Tibial nerve (tissue), 4 donors: ENCODE results near the gene TEC. TPM values are rescaled to one million over a fixed set of nuclear protein-coding genes. Genes with fewer than 3 reads are reported as not detected.
"Not testable (repeated sequence)": the region's sequence is repeated elsewhere in the genome, so short reads cannot be mapped to it uniquely, and the experiment has no call there.

ENCODE experiments used
- DNase-seq, 2 donors: peaks; one replicate each; pipeline ENCODE4 v3.0.0-alpha.2; 2019; ENCODE audit warnings: low spot score in 2 of 2
- H3K27ac ChIP-seq, 4 donors: fragments of 200-600 bp; sonication (generic) in 3 of 4; one replicate each; pipeline ENCODE4 v1.5.1; 2017 to 2019; ENCODE audit warnings: mild to moderate bottlenecking in 1 of 4
- H3K27me3 ChIP-seq, 2 donors: fragments of 200-600 bp; sonication (generic) in 1 of 2; one replicate each; pipeline versions ENCODE4 v1.5.1 to v1.6.0; 2017 to 2019
- H3K36me3 ChIP-seq, 3 donors: fragments of 200-600 bp; sonication (generic); one replicate each; pipeline ENCODE4 v1.5.1; 2018 to 2019
- H3K4me1 ChIP-seq, 4 donors: fragments of 200-600 bp; sonication (generic) in 3 of 4; one replicate each; pipeline ENCODE4 v1.5.1; 2017 to 2019
- H3K4me3 ChIP-seq, 4 donors: fragments of 200-600 bp; sonication (generic) in 3 of 4; one replicate each; pipeline ENCODE4 v1.5.1; 2017 to 2019; ENCODE audit warnings: mild to moderate bottlenecking in 1 of 4, moderate library complexity in 1 of 4
- H3K9me3 ChIP-seq, 4 donors: fragments of 200-600 bp; sonication (generic) in 3 of 4; one replicate each; pipeline ENCODE4 v1.5.1; 2017 to 2019
- CTCF ChIP-seq, 5 experiments: fragments of 200-600 bp in 3 of 5; fragments of 450-650 bp in 2 of 5; sonication (generic) in 3 of 5; IDR thresholded peaks; one replicate each; pipeline ENCODE4 v1.5.1; 2016 to 2019; ENCODE audit warnings: antibody characterized with exemption in 5 of 5, mild to moderate bottlenecking in 3 of 5, moderate library complexity in 2 of 5
- EP300 ChIP-seq, 2 donors: sonication (generic); formaldehyde crosslinking; IDR thresholded peaks; one replicate each; pipeline ENCODE4 v1.6.1; 2017; ENCODE audit warnings: antibody characterized with exemption in 2 of 2, mild to moderate bottlenecking in 1 of 2
- POLR2A ChIP-seq, 2 donors: fragments of 450-650 bp; IDR thresholded peaks; one replicate each; pipeline ENCODE4 v1.6.1; 2017; ENCODE audit warnings: antibody characterized with exemption in 2 of 2, mild to moderate bottlenecking in 2 of 2, moderate library complexity in 2 of 2
- WGBS, 2 donors: methylation state at CpG; one replicate each; pipeline ENCODE4 v1.1.5; 2018; 5-methylcytosine and 5-hydroxymethylcytosine counted together
- total RNA-seq, 4 donors: library from RNA; depleted of rRNA; stranded (reverse); fragments of >200 nt; gene quantifications; one replicate each; pipeline ENCODE4 v1.1.0, GENCODE V29; 2016

TEC gene
- 1 to 10 TPM; 3.1 to 8.0 (median 5.0) TPM for total RNA-seq

- Histone ChIP-seq H3K4me1 (peaks cover 0 to 13% (median 0%) of the 10 kb centered on the region in 4 donors), H3K27ac (peak within 1 kb of the TSS; percentile 59 to 87 (median 84)), H3K9me3 (no peaks in the 10 kb centered on the region), H3K36me3 (no peaks in the 10 kb centered on the region), H3K4me3 (peak within 1 kb of the TSS; percentile 59 to 97 (median 90)), H3K27me3 (no peaks in the 10 kb centered on the region)
- peak; percentile 17 to 19 for DNase-seq
- TF ChIP-seq POLR2A (IDR thresholded peaks at IDR 0.05) (peak in 1 of 2 donors; percentile 55), EP300 (IDR thresholded peaks at IDR 0.05) (peak in 1 of 2 donors; percentile 38), CTCF (IDR thresholded peaks at IDR 0.05) (no peak)
- 2 to 6% methylated on average over 41 to 55 of the region's 63 CpGs for WGBS, 2 donors
These were observed at the start of gene TEC for GRCh38 chr4:48268956-48269860. TEC (minus strand) TSS chr4:48269838; CDS start chr4:48228614, 41,224 bp downstream.

DNA sequence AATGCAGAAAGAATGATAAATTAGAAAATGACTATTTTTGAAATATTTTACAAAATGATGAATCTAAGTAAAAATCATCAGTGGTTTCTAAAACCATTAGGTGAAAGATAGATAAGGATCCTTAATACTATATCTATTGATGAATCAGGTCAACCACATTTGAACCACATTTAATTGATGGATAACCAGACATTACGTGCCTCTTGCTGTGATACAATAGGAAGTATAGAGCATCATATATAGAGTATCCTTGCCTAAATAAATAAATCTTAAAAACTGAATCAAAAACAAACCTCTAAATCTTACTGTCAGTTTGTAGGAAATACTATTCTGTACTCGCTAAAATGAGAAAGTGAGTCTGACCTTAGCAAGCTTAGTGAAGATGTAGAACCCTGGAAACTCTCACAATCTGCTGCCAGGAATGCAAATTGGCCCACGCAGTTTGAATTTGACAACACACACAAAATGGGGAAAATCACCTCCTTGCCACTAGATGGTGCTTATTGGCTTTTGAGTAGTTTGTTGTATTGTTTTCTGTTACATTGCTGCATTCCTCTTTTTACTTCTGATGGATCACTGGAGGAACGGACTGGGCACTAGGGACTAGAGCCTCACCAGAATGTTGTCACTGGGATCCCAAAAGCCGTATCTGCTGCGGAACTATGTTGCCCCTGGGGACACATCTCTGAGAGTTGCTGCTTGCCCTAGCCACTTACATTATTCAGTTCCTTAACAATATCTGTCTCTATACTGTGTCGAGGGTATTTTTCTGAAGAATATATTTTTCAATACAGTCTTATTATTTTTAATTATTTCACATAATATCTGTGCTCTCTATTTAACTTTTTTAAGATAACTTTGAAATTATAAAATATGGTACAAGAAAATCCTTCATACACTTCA is 46.3 kb upstream of the TEC start:
- no peaks in the 10 kb centered on the region for H3K9me3 ChIP-seq
- DNase-seq = peak in 1 of 2 donors; percentile 24
- H3K4me1 ChIP-seq = peaks cover 0 to 5% (median 0%) of the 10 kb centered on the region in 4 donors
- TF ChIP-seq CTCF (IDR thresholded peaks at IDR 0.05) (peak; percentile 32 to 51 (median 44)), POLR2A (IDR thresholded peaks at IDR 0.05) (no peak)
- H3K4me3 ChIP-seq = no peak overlapping the region
- no peaks in the 10 kb centered on the region for H3K27me3 ChIP-seq
- H3K27ac ChIP-seq = no peak overlapping the region
- 35 to 37% methylated on average over 7 of the region's 7 CpGs for WGBS, 2 donors
- no peaks in the 10 kb centered on the region for H3K36me3 ChIP-seq

GRCh38 chr4:48314746-48315145 is 45.1 kb upstream of the TEC start:
- not testable (repeated sequence) for H3K27me3 ChIP-seq, H3K9me3 ChIP-seq, H3K36me3 ChIP-seq, H3K4me3 ChIP-seq, DNase-seq, H3K27ac ChIP-seq, H3K4me1 ChIP-seq

- WGBS, 2 donors = 70 to 71% methylated on average over 3 of the region's 3 CpGs
- no peak for DNase-seq
- H3K4me3 ChIP-seq = no peak overlapping the region
- peaks cover 0 to 5% (median 0%) of the 10 kb centered on the region in 4 donors for H3K4me1 ChIP-seq
- no peaks in the 10 kb centered on the region for H3K27me3 ChIP-seq
- no peak for TF ChIP-seq POLR2A (IDR thresholded peaks at IDR 0.05)
- no peak for TF ChIP-seq CTCF (IDR thresholded peaks at IDR 0.05)
- no peak for TF ChIP-seq EP300 (IDR thresholded peaks at IDR 0.05)
- H3K9me3 ChIP-seq = no peaks in the 10 kb centered on the region
- no peaks in the 10 kb centered on the region for H3K36me3 ChIP-seq
- H3K27ac ChIP-seq = no peak overlapping the region
These were observed 42.3 kb upstream of the TEC start for GRCh38 chr4:48311896-48312295.

GRCh38 chr4:48308901-48309300 is 39.3 kb upstream of the TEC start:
- TF ChIP-seq EP300 (IDR thresholded peaks at IDR 0.05) = no peak
- TF ChIP-seq CTCF (IDR thresholded peaks at IDR 0.05) = no peak
- TF ChIP-seq POLR2A (IDR thresholded peaks at IDR 0.05) = no peak
- no peaks in the 10 kb centered on the region for H3K27me3 ChIP-seq
- no peak for DNase-seq
- no peak overlapping the region for H3K27ac ChIP-seq
- H3K4me3 ChIP-seq = no peak overlapping the region
- H3K36me3 ChIP-seq = no peaks in the 10 kb centered on the region
- H3K9me3 ChIP-seq = no peaks in the 10 kb centered on the region
- H3K4me1 ChIP-seq = no peaks in the 10 kb centered on the region
- 92 to 96% methylated on average over 2 of the region's 2 CpGs for WGBS, 2 donors
